ENCODE measurements around the gene SEPTIN12.

SEPTIN12 gene

DNA sequence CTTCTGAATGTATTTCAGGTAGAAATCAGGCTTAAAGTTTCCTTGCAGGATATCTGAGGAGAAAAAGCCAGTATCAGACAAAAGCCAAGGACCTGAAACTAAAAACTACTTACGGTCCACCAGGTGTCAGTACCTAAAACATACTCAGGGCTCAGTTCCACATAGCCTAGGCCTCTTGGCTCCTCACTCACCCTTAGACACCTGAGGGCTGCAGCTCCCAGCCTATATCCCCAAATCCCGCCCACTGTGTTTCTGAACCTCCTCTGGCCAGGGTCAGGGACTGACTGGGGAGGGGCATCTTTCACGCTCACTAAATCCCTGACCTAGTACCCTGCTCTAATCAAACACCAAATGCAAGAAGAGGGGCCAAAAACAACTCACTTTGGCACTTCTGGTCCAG lies 23.1 kb upstream of the SEPTIN12 start:
- no peak for TF ChIP-seq CTCF (IDR thresholded peaks at IDR 0.05; ENCODE audit: borderline replicate concordance, extremely low read depth, low read length, poor library complexity, severe bottlenecking)
- no peak for TF ChIP-seq EZH2 (IDR thresholded peaks at IDR 0.05; ENCODE audit: borderline replicate concordance, low read depth, low read length, severe bottlenecking)
- H3K4me1 ChIP-seq (ENCODE audit: insufficient read depth, low read length): no peaks in the 10 kb centered on the region
- H4K20me1 ChIP-seq (ENCODE audit: insufficient read depth, low read length): no peaks in the 10 kb centered on the region; the same call in 1 of the 2 replicates
- H3K27me3 ChIP-seq (ENCODE audit: insufficient read depth, low read length, poor library complexity): no peaks in the 10 kb centered on the region
- no peak overlapping the region for H3K9ac ChIP-seq (ENCODE audit: low read depth, low read length)
- H3K4me2 ChIP-seq (ENCODE audit: insufficient read depth, low read length): no peak overlapping the region
- ATAC-seq (ENCODE audit: insufficient read depth, low read depth): no peak
- DNase-seq: no peak
- no peak overlapping the region for H3K4me3 ChIP-seq (ENCODE audit: low read depth in 1 of 2, low read length in 2 of 2)
- H3K36me3 ChIP-seq (ENCODE audit: insufficient read depth, low read length): peaks cover 81% of the 10 kb centered on the region
- H2AFZ ChIP-seq (ENCODE audit: low read depth, low read length): no peak overlapping the region
- no peaks in the 10 kb centered on the region for H3K79me2 ChIP-seq (ENCODE audit: insufficient read depth, low read length)
- H3K27ac ChIP-seq (ENCODE audit: low read length): no peak overlapping the region
- H3K9me3 ChIP-seq (ENCODE audit: insufficient read depth, low read length, severe bottlenecking): no peaks in the 10 kb centered on the region

GRCh38 chr16:4806280-4806679 lies 18.1 kb upstream of the SEPTIN12 start:
- H3K4me1 ChIP-seq (ENCODE audit: insufficient read depth, low read length): peaks cover 20% of the 10 kb centered on the region
- H3K9me3 ChIP-seq (ENCODE audit: insufficient read depth, low read length, severe bottlenecking): no peaks in the 10 kb centered on the region
- no peaks in the 10 kb centered on the region for H3K79me2 ChIP-seq (ENCODE audit: insufficient read depth, low read length)
- ATAC-seq (ENCODE audit: insufficient read depth, low read depth) (no peak), DNase-seq (no peak)
- no peak overlapping the region for H3K4me2 ChIP-seq (ENCODE audit: insufficient read depth, low read length)
- peaks cover 60% of the 10 kb centered on the region for H3K36me3 ChIP-seq (ENCODE audit: insufficient read depth, low read length)
- no peak overlapping the region for H3K4me3 ChIP-seq (ENCODE audit: low read depth in 1 of 2, low read length in 2 of 2)
- H3K27me3 ChIP-seq (ENCODE audit: insufficient read depth, low read length, poor library complexity): no peaks in the 10 kb centered on the region
- H4K20me1 ChIP-seq (ENCODE audit: insufficient read depth, low read length): peaks cover 4% of the 10 kb centered on the region; the same call in 1 of the 2 replicates
- TF ChIP-seq CTCF (IDR thresholded peaks at IDR 0.05; ENCODE audit: borderline replicate concordance, extremely low read depth, low read length, poor library complexity, severe bottlenecking): no peak
- no peak for TF ChIP-seq EZH2 (IDR thresholded peaks at IDR 0.05; ENCODE audit: borderline replicate concordance, low read depth, low read length, severe bottlenecking)
- H3K9ac ChIP-seq (ENCODE audit: low read depth, low read length): no peak overlapping the region
- H2AFZ ChIP-seq (ENCODE audit: low read depth, low read length): no peak overlapping the region
- no peak overlapping the region for H3K27ac ChIP-seq (ENCODE audit: low read length)

- TF ChIP-seq CTCF (IDR thresholded peaks at IDR 0.05; ENCODE audit: borderline replicate concordance, extremely low read depth, low read length, poor library complexity, severe bottlenecking) (no peak), EZH2 (IDR thresholded peaks at IDR 0.05; ENCODE audit: borderline replicate concordance, low read depth, low read length, severe bottlenecking) (no peak)
- H3K27me3 ChIP-seq (ENCODE audit: insufficient read depth, low read length, poor library complexity): no peaks in the 10 kb centered on the region
- no peak overlapping the region for H3K4me3 ChIP-seq (ENCODE audit: low read depth in 1 of 2, low read length in 2 of 2)
- peaks cover 6% of the 10 kb centered on the region; the same call in 1 of the 2 replicates for H4K20me1 ChIP-seq (ENCODE audit: insufficient read depth, low read length)
- no peaks in the 10 kb centered on the region for H3K9me3 ChIP-seq (ENCODE audit: insufficient read depth, low read length, severe bottlenecking)
- no peak overlapping the region for H2AFZ ChIP-seq (ENCODE audit: low read depth, low read length)
- H3K36me3 ChIP-seq (ENCODE audit: insufficient read depth, low read length): peaks cover 52% of the 10 kb centered on the region
- no peak overlapping the region for H3K9ac ChIP-seq (ENCODE audit: low read depth, low read length)
- DNase-seq (no peak), ATAC-seq (ENCODE audit: insufficient read depth, low read depth) (no peak)
- no peak overlapping the region for H3K4me2 ChIP-seq (ENCODE audit: insufficient read depth, low read length)
- no peaks in the 10 kb centered on the region for H3K79me2 ChIP-seq (ENCODE audit: insufficient read depth, low read length)
- H3K27ac ChIP-seq (ENCODE audit: low read length): no peak overlapping the region
- H3K4me1 ChIP-seq (ENCODE audit: insufficient read depth, low read length): peaks cover 24% of the 10 kb centered on the region
Measured at GRCh38 chr16:4805231-4805630, 17.1 kb upstream of the SEPTIN12 start.
